Right lobe of liver (tissue), 4 donors: ENCODE data around the gene KIRREL3.

Experiments used
- POLR2A ChIP-seq: fragments of 450-650 bp; IDR thresholded peaks from one replicate; pipeline ENCODE4 v1.6.1; 2017; ENCODE audit warnings: antibody characterized with exemption, mild to moderate bottlenecking
- TF ChIP-seq, protein P1 (sequence below), 4 donors: fragments of 200-600 bp in 3 of 4; fragments of 450-650 bp in 1 of 4; IDR thresholded peaks; one replicate each; pipeline versions ENCODE4 v1.5.1 to v1.8.0; 2016 to 2022; ENCODE audit warnings: antibody characterized with exemption in 4 of 4, mild to moderate bottlenecking in 2 of 4
- donor health status: DM: no; HTN: no; CAD: no.
- donor health status: DM: no; HTN: no; CAD: no.
- donor health status: DM: no; HTN: yes; CAD: no.

- TF ChIP-seq POLR2A: no peak
- TF ChIP-seq, protein P1, sequence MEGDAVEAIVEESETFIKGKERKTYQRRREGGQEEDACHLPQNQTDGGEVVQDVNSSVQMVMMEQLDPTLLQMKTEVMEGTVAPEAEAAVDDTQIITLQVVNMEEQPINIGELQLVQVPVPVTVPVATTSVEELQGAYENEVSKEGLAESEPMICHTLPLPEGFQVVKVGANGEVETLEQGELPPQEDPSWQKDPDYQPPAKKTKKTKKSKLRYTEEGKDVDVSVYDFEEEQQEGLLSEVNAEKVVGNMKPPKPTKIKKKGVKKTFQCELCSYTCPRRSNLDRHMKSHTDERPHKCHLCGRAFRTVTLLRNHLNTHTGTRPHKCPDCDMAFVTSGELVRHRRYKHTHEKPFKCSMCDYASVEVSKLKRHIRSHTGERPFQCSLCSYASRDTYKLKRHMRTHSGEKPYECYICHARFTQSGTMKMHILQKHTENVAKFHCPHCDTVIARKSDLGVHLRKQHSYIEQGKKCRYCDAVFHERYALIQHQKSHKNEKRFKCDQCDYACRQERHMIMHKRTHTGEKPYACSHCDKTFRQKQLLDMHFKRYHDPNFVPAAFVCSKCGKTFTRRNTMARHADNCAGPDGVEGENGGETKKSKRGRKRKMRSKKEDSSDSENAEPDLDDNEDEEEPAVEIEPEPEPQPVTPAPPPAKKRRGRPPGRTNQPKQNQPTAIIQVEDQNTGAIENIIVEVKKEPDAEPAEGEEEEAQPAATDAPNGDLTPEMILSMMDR (IDR thresholded peaks at IDR 0.05): no peak
These were observed 511.8 kb downstream of the KIRREL3 start for GRCh38 chr11:126488591-126489370.
